IPS-20b (cell line): ENCODE data around the gene LGR5.

Experiments used
- H3K27ac ChIP-seq: one replicate; pipeline ENCODE4 v1.5.1; 2013; ENCODE audit warnings: low read length
- H3K27me3 ChIP-seq: 2 replicates; pipeline ENCODE4 v1.6.1; 2013; ENCODE audit warnings: mild to moderate bottlenecking, low read length, inconsistent platforms; ENCODE audit not compliant: insufficient read depth
- H3K36me3 ChIP-seq: 2 replicates; pipeline ENCODE4 v1.6.1; 2013; ENCODE audit warnings: low read depth, mild to moderate bottlenecking, inconsistent platforms, low read length, moderate library complexity; ENCODE audit not compliant: insufficient read depth
- H3K4me1 ChIP-seq: 2 replicates; pipeline ENCODE4 v1.6.1; 2013; ENCODE audit warnings: mild to moderate bottlenecking, control low read depth, inconsistent platforms, low read length, moderate library complexity; ENCODE audit not compliant: insufficient read depth
- H3K4me3 ChIP-seq: 2 replicates; pipeline ENCODE4 v1.5.1; 2013; ENCODE audit warnings: mild to moderate bottlenecking, low read length, inconsistent platforms
- H3K9ac ChIP-seq: 2 replicates; pipeline ENCODE4 v1.6.1; 2013; ENCODE audit warnings: low read depth, mild to moderate bottlenecking, inconsistent platforms, low read length, moderate library complexity
- H3K9me3 ChIP-seq: 2 replicates; pipeline ENCODE4 v1.6.1; 2013; ENCODE audit warnings: mild to moderate bottlenecking, low read depth, low read length, inconsistent platforms; ENCODE audit not compliant: insufficient read depth

LGR5 gene

GRCh38 chr12:71456990-71457389 lies 17.4 kb downstream of the LGR5 start:
- Histone ChIP-seq H3K27me3 (no peaks in the 10 kb centered on the region), H3K27ac (no peak overlapping the region), H3K9me3 (no peaks in the 10 kb centered on the region), H3K4me1 (peaks cover 15% of the 10 kb centered on the region), H3K36me3 (no peaks in the 10 kb centered on the region), H3K4me3 (no peak overlapping the region), H3K9ac (no peak overlapping the region)

- Histone ChIP-seq H3K4me3 (no peak overlapping the region), H3K27me3 (no peaks in the 10 kb centered on the region), H3K9me3 (no peaks in the 10 kb centered on the region), H3K36me3 (no peaks in the 10 kb centered on the region), H3K4me1 (peaks cover 10% of the 10 kb centered on the region), H3K9ac (no peak overlapping the region), H3K27ac (no peak overlapping the region)
These were observed 20.7 kb downstream of the LGR5 start for GRCh38 chr12:71460318-71460717.

- Histone ChIP-seq H3K4me3 (no peak overlapping the region), H3K27me3 (no peaks in the 10 kb centered on the region), H3K4me1 (peaks cover 9% of the 10 kb centered on the region), H3K9me3 (no peaks in the 10 kb centered on the region), H3K9ac (no peak overlapping the region), H3K36me3 (no peaks in the 10 kb centered on the region), H3K27ac (no peak overlapping the region)
These were observed 21.4 kb downstream of the LGR5 start for GRCh38 chr12:71460850-71461609.

GRCh38 chr12:71461787-71462328 lies 22.3 kb downstream of the LGR5 start:
- Histone ChIP-seq H3K27ac (no peak overlapping the region), H3K9me3 (no peaks in the 10 kb centered on the region), H3K9ac (no peak overlapping the region), H3K36me3 (no peaks in the 10 kb centered on the region), H3K4me3 (no peak overlapping the region), H3K27me3 (no peaks in the 10 kb centered on the region), H3K4me1 (peaks cover 5% of the 10 kb centered on the region; the same call in 1 of the 2 replicates)

- H3K27ac ChIP-seq: no peak overlapping the region
- H3K36me3 ChIP-seq: no peaks in the 10 kb centered on the region
- H3K9me3 ChIP-seq: no peaks in the 10 kb centered on the region
- no peak overlapping the region for H3K9ac ChIP-seq
- H3K4me1 ChIP-seq: no peaks in the 10 kb centered on the region
- H3K4me3 ChIP-seq: no peak overlapping the region
- H3K27me3 ChIP-seq: no peaks in the 10 kb centered on the region
These were observed 26.2 kb downstream of the LGR5 start for GRCh38 chr12:71465796-71466195.

GRCh38 chr12:71469258-71469750 lies 29.7 kb downstream of the LGR5 start:
- no peaks in the 10 kb centered on the region for H3K9me3 ChIP-seq
- no peak overlapping the region for H3K9ac ChIP-seq
- no peaks in the 10 kb centered on the region for H3K36me3 ChIP-seq
- no peak overlapping the region for H3K27ac ChIP-seq
- H3K4me3 ChIP-seq: no peak overlapping the region
- no peaks in the 10 kb centered on the region for H3K27me3 ChIP-seq
- no peaks in the 10 kb centered on the region for H3K4me1 ChIP-seq

- no peaks in the 10 kb centered on the region for H3K9me3 ChIP-seq
- no peak overlapping the region for H3K27ac ChIP-seq
- no peak overlapping the region for H3K4me3 ChIP-seq
- H3K4me1 ChIP-seq: no peaks in the 10 kb centered on the region
- H3K36me3 ChIP-seq: no peaks in the 10 kb centered on the region
- no peaks in the 10 kb centered on the region for H3K27me3 ChIP-seq
- H3K9ac ChIP-seq: no peak overlapping the region
These were observed 32.9 kb downstream of the LGR5 start for GRCh38 chr12:71472441-71472911.

- H3K9me3 ChIP-seq: no peaks in the 10 kb centered on the region
These were observed 35.2 kb downstream of the LGR5 start for GRCh38 chr12:71474791-71475190.

GRCh38 chr12:71475280-71475679 lies 35.7 kb downstream of the LGR5 start:
- Histone ChIP-seq H3K27me3 (no peaks in the 10 kb centered on the region), H3K4me3 (no peak overlapping the region), H3K9ac (no peak overlapping the region), H3K36me3 (no peaks in the 10 kb centered on the region), H3K9me3 (no peaks in the 10 kb centered on the region), H3K4me1 (no peaks in the 10 kb centered on the region), H3K27ac (no peak overlapping the region)

More at GRCh38 chr12:71474791-71475190, 35.2 kb downstream of the LGR5 start:
- Histone ChIP-seq H3K27me3 (no peaks in the 10 kb centered on the region), H3K36me3 (no peaks in the 10 kb centered on the region), H3K27ac (no peak overlapping the region), H3K4me1 (no peaks in the 10 kb centered on the region), H3K9ac (no peak overlapping the region), H3K4me3 (no peak overlapping the region)

- Histone ChIP-seq H3K9me3 (no peaks in the 10 kb centered on the region), H3K4me1 (no peaks in the 10 kb centered on the region), H3K27me3 (no peaks in the 10 kb centered on the region), H3K27ac (no peak overlapping the region), H3K9ac (no peak overlapping the region), H3K36me3 (no peaks in the 10 kb centered on the region), H3K4me3 (no peak overlapping the region)
These were observed 36.9 kb downstream of the LGR5 start for GRCh38 chr12:71476513-71476912.

GRCh38 chr12:71477609-71478008 lies 38.0 kb downstream of the LGR5 start:
- Histone ChIP-seq H3K4me3 (no peak overlapping the region), H3K9me3 (no peaks in the 10 kb centered on the region), H3K27me3 (no peaks in the 10 kb centered on the region), H3K27ac (no peak overlapping the region), H3K4me1 (no peaks in the 10 kb centered on the region), H3K9ac (no peak overlapping the region), H3K36me3 (no peaks in the 10 kb centered on the region)

GRCh38 chr12:71478270-71478669 lies 38.7 kb downstream of the LGR5 start:
- H3K4me1 ChIP-seq: no peaks in the 10 kb centered on the region
- H3K9me3 ChIP-seq: no peaks in the 10 kb centered on the region
- no peak overlapping the region for H3K4me3 ChIP-seq
- H3K36me3 ChIP-seq: no peaks in the 10 kb centered on the region
- no peak overlapping the region for H3K9ac ChIP-seq
- no peaks in the 10 kb centered on the region for H3K27me3 ChIP-seq
- H3K27ac ChIP-seq: no peak overlapping the region
